Hepatocyte (in vitro differentiated cells): ENCODE results near the gene C16orf89. TPM values are rescaled to one million over a fixed set of nuclear protein-coding genes. Genes with fewer than 3 reads are reported as not detected.

Experiments used
- DNase-seq: peaks from one replicate; pipeline ENCODE4 v3.0.0-alpha.2; 2016; ENCODE audit warnings: low spot score
- H2AFZ ChIP-seq: fragments of 200-600 bp; sonication (generic); 2 replicates; pipeline ENCODE4 v1.6.0; 2016; ENCODE audit warnings: antibody characterized with exemption, mild to moderate bottlenecking
- H3K27ac ChIP-seq: fragments of 200-600 bp; sonication (generic); 2 replicates; pipeline ENCODE4 v1.5.1; 2016; ENCODE audit warnings: mild to moderate bottlenecking
- H3K27me3 ChIP-seq: fragments of 200-600 bp; sonication (generic); 2 replicates; pipeline ENCODE4 v1.6.1; 2016
- H3K36me3 ChIP-seq: fragments of 200-600 bp; sonication (generic); replicated peaks from 2 replicates; pipeline ENCODE4 v1.5.1; 2016; ENCODE audit warnings: low read depth; ENCODE audit not compliant: insufficient read depth
- H3K4me1 ChIP-seq: fragments of 200-600 bp; sonication (generic); 2 replicates; pipeline ENCODE4 v1.5.1; 2016; ENCODE audit warnings: mild to moderate bottlenecking, moderate library complexity; ENCODE audit not compliant: insufficient read depth
- H3K4me2 ChIP-seq: fragments of 200-600 bp; sonication (generic); 2 replicates; pipeline ENCODE4 v1.6.0; 2016
- H3K4me3 ChIP-seq: fragments of 200-600 bp; sonication (generic); 2 replicates; pipeline ENCODE4 v1.5.1; 2016; ENCODE audit warnings: mild to moderate bottlenecking
- H3K79me2 ChIP-seq: fragments of 200-600 bp; sonication (generic); 2 replicates; pipeline ENCODE4 v1.6.0; 2017; ENCODE audit warnings: mild to moderate bottlenecking
- H3K9me2 ChIP-seq: fragments of 200-600 bp; sonication (generic); replicated peaks from 2 replicates; pipeline ENCODE4 v1.6.0; 2017; ENCODE audit warnings: mild to moderate bottlenecking; ENCODE audit not compliant: insufficient read depth
- H3K9me3 ChIP-seq: fragments of 200-600 bp; sonication (generic); 2 replicates; pipeline ENCODE4 v1.5.1; 2016; ENCODE audit warnings: low read depth, mild to moderate bottlenecking
- H4K20me1 ChIP-seq: fragments of 200-600 bp; sonication (generic); 2 replicates; pipeline ENCODE4 v1.6.0; 2016; ENCODE audit warnings: mild to moderate bottlenecking; ENCODE audit not compliant: insufficient read depth, poor library complexity, severe bottlenecking
- CTCF ChIP-seq: fragments of 200-600 bp; sonication (generic); IDR thresholded peaks from 2 replicates; pipeline ENCODE4 v1.5.1; 2016; ENCODE audit warnings: antibody characterized with exemption, mild to moderate bottlenecking; ENCODE audit not compliant: poor library complexity
- EZH2 ChIP-seq: fragments of 200-600 bp; sonication (generic); IDR thresholded peaks from 2 replicates; pipeline ENCODE4 v1.6.1; 2016; ENCODE audit warnings: antibody characterized with exemption, mild to moderate bottlenecking, borderline replicate concordance
- EZH2phosphoT487 ChIP-seq: fragments of 200-600 bp; sonication (generic); IDR thresholded peaks from one replicate; pipeline ENCODE4 v1.6.1; 2018; ENCODE audit warnings: antibody characterized with exemption, mild to moderate bottlenecking, low read depth, moderate library complexity; ENCODE audit not compliant: unreplicated experiment, severe bottlenecking
- WGBS: methylation state at CpG from one replicate; pipeline ENCODE4 v1.1.6; 2016; ENCODE audit warnings: low lambda C conversion rate; ENCODE audit errors: missing lambda C conversion rate; 5-methylcytosine and 5-hydroxymethylcytosine counted together
- polyA plus RNA-seq: library from polyadenylated mRNA; unstranded; fragments of >200 nt; fragmentation: Nextera tagmentation; extraction: Ambion mirVana; gene quantifications from 2 replicates; pipeline ENCODE4 v1.2.1, GENCODE V29; 2016
- total RNA-seq: library from RNA; depleted of rRNA; stranded (reverse); fragments of >200 nt; gene quantifications from 2 replicates; pipeline ENCODE4 v1.2.3, GENCODE V29; 2014

The C16orf89 gene
- total and polyA plus RNA-seq, 2 experiments from 2014 or later = 1.1 to 3.8 TPM

DNA sequence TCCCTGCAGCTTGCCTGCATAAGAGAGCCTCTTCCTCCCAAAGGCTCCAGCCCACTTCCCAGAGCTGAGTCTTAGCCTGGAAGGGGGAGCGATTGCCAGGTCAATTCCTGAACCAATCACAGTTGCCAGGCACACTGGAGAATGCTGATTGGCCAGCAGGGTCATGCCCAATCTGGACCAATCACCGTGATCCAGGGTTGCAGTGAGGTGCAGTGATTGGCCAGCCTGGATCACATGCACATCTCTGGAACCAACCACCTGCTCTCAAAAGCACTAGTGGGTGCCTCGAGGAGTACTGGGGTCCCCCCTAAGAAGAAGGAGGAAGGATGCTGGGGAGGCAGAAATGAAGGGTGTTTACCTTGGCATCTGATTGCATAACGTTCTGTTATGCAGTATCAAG is 50.4 kb downstream of the C16orf89 start:
- no peaks in the 10 kb centered on the region for H3K36me3 ChIP-seq
- H3K4me1 ChIP-seq = no peaks in the 10 kb centered on the region
- H3K79me2 ChIP-seq = no peaks in the 10 kb centered on the region
- no peak for TF ChIP-seq CTCF
- TF ChIP-seq EZH2 = no peak
- no peak for TF ChIP-seq EZH2phosphoT487
- H3K4me3 ChIP-seq = no peak overlapping the region
- no peaks in the 10 kb centered on the region for H4K20me1 ChIP-seq
- H3K27ac ChIP-seq = no peak overlapping the region
- no peaks in the 10 kb centered on the region for H3K27me3 ChIP-seq
- no peaks in the 10 kb centered on the region for H3K9me2 ChIP-seq
- H3K4me2 ChIP-seq = no peak overlapping the region
- no peak for DNase-seq
- H2AFZ ChIP-seq = no peak overlapping the region
- no peaks in the 10 kb centered on the region for H3K9me3 ChIP-seq
- 87% methylated on average over 4 of the region's 4 CpGs for whole genome bisulfite sequencing

- Histone ChIP-seq H3K4me3 (no peak overlapping the region), H3K9me3 (no peaks in the 10 kb centered on the region), H4K20me1 (no peaks in the 10 kb centered on the region), H3K27me3 (no peaks in the 10 kb centered on the region), H3K79me2 (no peaks in the 10 kb centered on the region), H3K4me1 (no peaks in the 10 kb centered on the region), H3K27ac (no peak overlapping the region), H3K36me3 (no peaks in the 10 kb centered on the region), H3K4me2 (no peak overlapping the region), H3K9me2 (no peaks in the 10 kb centered on the region), H2AFZ (no peak overlapping the region)
- no peak for DNase-seq
- WGBS = 82% methylated on average over 6 of the region's 6 CpGs
- TF ChIP-seq EZH2phosphoT487 (no peak), EZH2 (no peak), CTCF (no peak)
Observed at GRCh38 chr16:5012887-5013286, 52.9 kb downstream of the C16orf89 start.

GRCh38 chr16:5011637-5012036 is 54.1 kb downstream of the C16orf89 start:
- no peaks in the 10 kb centered on the region for H4K20me1 ChIP-seq
- H3K4me2 ChIP-seq = no peak overlapping the region
- TF ChIP-seq EZH2 (no peak), CTCF (no peak), EZH2phosphoT487 (no peak)
- no peaks in the 10 kb centered on the region for H3K36me3 ChIP-seq
- H3K9me2 ChIP-seq = no peaks in the 10 kb centered on the region
- H3K27me3 ChIP-seq = no peaks in the 10 kb centered on the region
- no peaks in the 10 kb centered on the region for H3K79me2 ChIP-seq
- H3K9me3 ChIP-seq = no peaks in the 10 kb centered on the region
- no peak overlapping the region for H3K27ac ChIP-seq
- H3K4me1 ChIP-seq = no peaks in the 10 kb centered on the region
- DNase-seq = no peak
- H3K4me3 ChIP-seq = no peak overlapping the region
- no peak overlapping the region for H2AFZ ChIP-seq
- 72% methylated on average over 4 of the region's 4 CpGs for WGBS
